Measurements from ENCODE around the gene HS6ST1.

Gene HS6ST1

DNA sequence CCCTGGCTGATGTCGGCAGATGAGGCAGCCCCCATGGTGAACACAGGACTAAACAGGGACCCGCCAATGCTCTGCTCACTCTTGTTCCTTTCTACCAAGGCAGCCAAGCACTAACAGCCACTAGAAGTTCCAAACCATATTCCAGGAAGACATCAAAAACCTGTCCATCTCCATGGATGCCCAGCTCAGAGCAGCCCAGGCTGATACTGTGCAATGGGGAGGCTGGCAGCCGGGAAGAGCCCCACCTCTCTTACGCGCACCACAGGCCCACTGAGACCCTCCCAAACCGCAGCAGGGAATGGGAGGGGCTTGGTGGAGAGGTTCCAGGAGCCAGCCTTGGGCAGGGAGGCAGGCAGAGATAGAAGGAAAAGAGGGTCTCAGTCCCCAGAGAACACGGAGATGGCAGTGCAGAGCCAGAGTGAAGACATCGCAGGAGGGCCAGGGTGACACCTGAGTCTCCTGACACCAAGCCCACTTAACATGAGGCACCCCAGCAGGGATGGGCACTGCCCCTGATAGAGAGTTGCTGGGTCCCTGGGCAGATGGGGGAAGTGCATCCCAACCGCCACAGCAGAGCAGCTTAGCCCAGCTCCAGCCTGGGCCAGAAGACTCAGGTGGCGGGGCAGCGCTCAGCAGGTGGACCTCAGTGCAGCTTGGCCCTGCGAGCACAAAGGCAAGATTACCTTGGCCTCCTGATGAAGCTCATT is 3.4 kb downstream of the HS6ST1 start:
- Mint-ChIP-seq H3K4me1 (ENCODE audit: low read depth in 2 of 2) (peaks cover 26 to 43% of the 10 kb centered on the region in 2 donors), H3K36me3 (ENCODE audit: insufficient read depth) (peaks cover 8% of the 10 kb centered on the region), H3K27me3 (peaks cover 0 to 1% of the 10 kb centered on the region in 2 donors), H3K9me3 (no peaks in the 10 kb centered on the region), H3K4me3 (peak overlapping the region; percentile 19 to 31), H3K27ac (no peak overlapping the region)
- DNase-seq (no peak), ATAC-seq (replicated peaks) (no peak)

DNA sequence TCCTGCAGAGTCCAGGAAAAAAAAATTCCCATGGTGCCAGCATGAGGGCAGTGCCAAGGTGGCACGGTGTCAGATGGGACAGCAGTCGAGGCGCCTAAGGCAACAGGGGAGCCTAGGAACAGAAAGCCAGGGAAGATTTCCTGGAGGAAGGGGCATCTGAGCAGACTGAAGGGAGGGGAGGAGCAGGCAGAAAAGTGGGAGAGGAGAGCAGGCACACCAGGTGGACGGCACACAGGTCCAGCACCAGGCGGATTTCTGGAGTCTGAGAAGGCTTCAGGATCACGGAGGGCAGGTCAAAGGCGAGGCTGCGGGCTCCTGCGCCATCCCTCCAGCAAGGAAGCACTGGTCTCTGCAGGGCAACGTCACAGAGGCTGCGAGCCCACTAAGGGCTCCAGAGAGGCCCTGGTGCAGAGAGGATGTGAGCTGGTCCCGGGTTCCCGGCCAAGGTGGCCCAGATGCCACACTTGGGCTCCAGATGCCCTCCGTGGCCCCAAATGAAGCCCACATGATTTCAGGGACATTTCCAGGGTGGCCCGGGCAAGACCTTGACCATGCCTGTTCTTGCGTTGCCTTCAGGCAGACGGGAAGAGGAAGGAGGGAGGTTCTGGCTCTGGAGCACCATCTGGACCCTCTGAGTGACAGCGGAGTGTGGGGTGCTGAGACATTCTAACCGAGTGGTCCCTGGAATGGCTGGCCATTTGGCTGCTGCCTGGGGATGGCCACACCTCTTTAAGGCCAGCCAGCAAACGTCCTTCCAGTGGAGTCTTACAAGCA is 4.1 kb downstream of the HS6ST1 start:
- Mint-ChIP-seq H3K36me3 (ENCODE audit: insufficient read depth) (peaks cover 9% of the 10 kb centered on the region), H3K9me3 (no peaks in the 10 kb centered on the region), H3K27ac (peak overlapping the region in 1 of 2 donors; percentile 35), H3K4me1 (ENCODE audit: low read depth in 2 of 2) (peaks cover 25 to 45% of the 10 kb centered on the region in 2 donors), H3K27me3 (no peaks in the 10 kb centered on the region), H3K4me3 (peak overlapping the region; percentile 9 to 36)
- DNase-seq (no peak), ATAC-seq (replicated peaks) (no peak)

DNA sequence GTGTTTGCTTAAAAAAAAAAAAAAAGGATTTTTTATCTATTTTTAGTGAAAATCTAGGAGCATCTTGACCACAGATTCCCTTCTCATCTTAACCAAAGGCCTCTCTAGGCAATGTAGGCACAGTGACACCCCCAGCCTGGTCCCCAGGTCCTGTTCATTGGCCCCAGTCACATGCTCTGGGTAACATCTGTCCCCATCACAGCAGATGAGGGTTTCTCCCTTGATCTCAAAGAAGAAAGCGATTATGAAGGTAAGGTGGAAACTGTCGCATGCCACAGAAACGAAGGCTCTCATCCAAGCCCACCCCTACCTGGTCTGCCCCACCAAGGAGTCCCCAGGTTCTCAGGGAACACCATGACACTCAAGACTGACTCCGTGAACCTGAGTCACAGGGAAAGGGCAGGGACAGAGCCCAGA is 4.7 kb downstream of the HS6ST1 start:
- Mint-ChIP-seq H3K36me3 (ENCODE audit: insufficient read depth) (peaks cover 10% of the 10 kb centered on the region), H3K4me1 (ENCODE audit: low read depth in 2 of 2) (peaks cover 25 to 46% of the 10 kb centered on the region in 2 donors), H3K9me3 (no peaks in the 10 kb centered on the region), H3K4me3 (peak overlapping the region; percentile 9 to 36), H3K27me3 (no peaks in the 10 kb centered on the region), H3K27ac (peak overlapping the region in 1 of 2 donors; percentile 35)
- ATAC-seq (replicated peaks) = no peak
- DNase-seq = no peak

DNA sequence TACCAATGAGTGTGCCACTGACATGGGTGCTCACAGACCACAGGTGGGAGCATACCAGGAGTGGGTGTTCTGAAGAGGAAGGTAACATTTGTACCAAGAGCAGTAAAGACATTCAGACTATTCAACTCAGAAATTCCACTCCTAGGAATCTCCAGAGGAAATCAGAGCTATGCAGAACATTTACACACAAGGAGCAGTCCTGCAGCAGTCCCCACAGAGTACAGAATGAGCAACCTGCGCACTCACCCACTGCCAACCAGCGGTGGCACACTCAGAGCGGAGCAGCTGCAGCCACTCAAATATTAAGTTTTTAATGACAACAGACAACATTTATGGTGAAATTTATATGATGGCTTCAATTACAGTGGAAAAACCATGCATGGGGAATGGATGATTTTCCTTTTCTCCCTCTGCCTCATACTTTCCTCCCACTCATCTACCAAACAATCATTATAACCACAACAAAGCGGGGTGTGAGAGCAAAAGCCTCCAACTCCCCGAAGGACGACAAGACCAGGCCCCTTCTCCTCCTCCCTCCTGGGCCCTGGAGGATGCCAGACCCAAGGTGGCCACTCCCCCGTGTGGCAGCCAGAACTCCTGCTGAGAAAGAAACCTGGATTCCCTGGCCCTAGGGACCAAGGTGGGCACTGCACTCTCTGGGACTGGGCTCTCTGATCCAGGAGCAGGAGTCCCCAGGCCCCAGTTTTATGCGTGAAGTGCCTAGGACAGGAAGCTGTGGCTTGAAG is 5.4 kb downstream of the HS6ST1 start:
- Mint-ChIP-seq H3K9me3 (no peaks in the 10 kb centered on the region), H3K4me1 (ENCODE audit: low read depth in 2 of 2) (peaks cover 25 to 46% of the 10 kb centered on the region in 2 donors), H3K27me3 (no peaks in the 10 kb centered on the region), H3K27ac (no peak overlapping the region), H3K4me3 (no peak overlapping the region), H3K36me3 (ENCODE audit: insufficient read depth) (peaks cover 10% of the 10 kb centered on the region)
- ATAC-seq (replicated peaks) = no peak
- no peak for DNase-seq

DNA sequence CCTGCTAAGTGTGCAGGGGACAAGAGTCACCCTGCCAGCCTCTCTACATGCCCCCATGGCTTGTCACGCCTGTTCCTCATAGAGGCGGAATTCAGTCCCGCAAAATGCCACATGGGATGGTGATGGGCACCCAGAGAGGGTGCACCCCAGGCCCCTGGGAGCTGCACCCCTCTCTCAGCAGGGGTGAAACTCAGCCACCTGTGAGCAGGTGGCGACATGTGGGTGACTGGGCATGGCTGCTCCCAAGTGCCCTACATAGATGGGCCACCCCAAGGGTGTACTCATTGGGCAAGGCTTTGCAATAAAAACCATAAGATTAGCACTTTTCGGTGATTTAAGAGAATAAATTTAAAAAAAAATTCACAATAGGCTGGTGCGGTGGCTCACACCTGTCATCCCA is 6.3 kb downstream of the HS6ST1 start:
- no peaks in the 10 kb centered on the region for H3K9me3 Mint-ChIP-seq
- H3K27me3 Mint-ChIP-seq = no peaks in the 10 kb centered on the region
- no peak overlapping the region for H3K4me3 Mint-ChIP-seq
- H3K27ac Mint-ChIP-seq = peak overlapping the region in 1 of 2 donors; percentile 26
- peaks cover 23 to 44% of the 10 kb centered on the region in 2 donors for H3K4me1 Mint-ChIP-seq (ENCODE audit: low read depth in 2 of 2)
- peaks cover 10% of the 10 kb centered on the region for H3K36me3 Mint-ChIP-seq (ENCODE audit: insufficient read depth)
- DNase-seq (no peak), ATAC-seq (replicated peaks) (no peak)

- DNase-seq (no peak), ATAC-seq (replicated peaks) (no peak)
- H3K4me3 Mint-ChIP-seq = no peak overlapping the region
- peaks cover 12% of the 10 kb centered on the region for H3K36me3 Mint-ChIP-seq (ENCODE audit: insufficient read depth)
- H3K27ac Mint-ChIP-seq = peak overlapping the region; percentile 26 to 64
- no peaks in the 10 kb centered on the region for H3K27me3 Mint-ChIP-seq
- H3K9me3 Mint-ChIP-seq = no peaks in the 10 kb centered on the region
- H3K4me1 Mint-ChIP-seq (ENCODE audit: low read depth in 2 of 2) = peaks cover 20 to 45% of the 10 kb centered on the region in 2 donors
These were observed 6.8 kb downstream of the HS6ST1 start for GRCh38 chr2:128311755-128312341.

- Mint-ChIP-seq H3K27me3 (no peaks in the 10 kb centered on the region), H3K4me3 (no peak overlapping the region), H3K4me1 (ENCODE audit: low read depth in 2 of 2) (peaks cover 15 to 41% of the 10 kb centered on the region in 2 donors), H3K9me3 (no peaks in the 10 kb centered on the region), H3K27ac (peak overlapping the region in 1 of 2 donors; percentile 64), H3K36me3 (ENCODE audit: insufficient read depth) (peaks cover 12% of the 10 kb centered on the region)
- no peak for DNase-seq
- ATAC-seq (replicated peaks) = no peak
These were observed 7.4 kb downstream of the HS6ST1 start for GRCh38 chr2:128311216-128311754.

- Mint-ChIP-seq H3K4me1 (ENCODE audit: low read depth in 2 of 2) (peaks cover 14 to 41% of the 10 kb centered on the region in 2 donors), H3K4me3 (no peak overlapping the region), H3K36me3 (ENCODE audit: insufficient read depth) (peaks cover 15% of the 10 kb centered on the region), H3K27ac (peak overlapping the region in 1 of 2 donors; percentile 64), H3K27me3 (no peaks in the 10 kb centered on the region), H3K9me3 (no peaks in the 10 kb centered on the region)
- DNase-seq (no peak), ATAC-seq (replicated peaks) (no peak)
These were observed 7.9 kb downstream of the HS6ST1 start for GRCh38 chr2:128310761-128311160.

- H3K27me3 Mint-ChIP-seq = no peaks in the 10 kb centered on the region
- H3K36me3 Mint-ChIP-seq (ENCODE audit: insufficient read depth) = peaks cover 15% of the 10 kb centered on the region
- no peak overlapping the region for H3K27ac Mint-ChIP-seq
- ATAC-seq (replicated peaks) = no peak
- peaks cover 9 to 39% of the 10 kb centered on the region in 2 donors for H3K4me1 Mint-ChIP-seq (ENCODE audit: low read depth in 2 of 2)
- no peak for DNase-seq
- no peaks in the 10 kb centered on the region for H3K9me3 Mint-ChIP-seq
- no peak overlapping the region for H3K4me3 Mint-ChIP-seq
These were observed 8.5 kb downstream of the HS6ST1 start for GRCh38 chr2:128310094-128310716.

DNA sequence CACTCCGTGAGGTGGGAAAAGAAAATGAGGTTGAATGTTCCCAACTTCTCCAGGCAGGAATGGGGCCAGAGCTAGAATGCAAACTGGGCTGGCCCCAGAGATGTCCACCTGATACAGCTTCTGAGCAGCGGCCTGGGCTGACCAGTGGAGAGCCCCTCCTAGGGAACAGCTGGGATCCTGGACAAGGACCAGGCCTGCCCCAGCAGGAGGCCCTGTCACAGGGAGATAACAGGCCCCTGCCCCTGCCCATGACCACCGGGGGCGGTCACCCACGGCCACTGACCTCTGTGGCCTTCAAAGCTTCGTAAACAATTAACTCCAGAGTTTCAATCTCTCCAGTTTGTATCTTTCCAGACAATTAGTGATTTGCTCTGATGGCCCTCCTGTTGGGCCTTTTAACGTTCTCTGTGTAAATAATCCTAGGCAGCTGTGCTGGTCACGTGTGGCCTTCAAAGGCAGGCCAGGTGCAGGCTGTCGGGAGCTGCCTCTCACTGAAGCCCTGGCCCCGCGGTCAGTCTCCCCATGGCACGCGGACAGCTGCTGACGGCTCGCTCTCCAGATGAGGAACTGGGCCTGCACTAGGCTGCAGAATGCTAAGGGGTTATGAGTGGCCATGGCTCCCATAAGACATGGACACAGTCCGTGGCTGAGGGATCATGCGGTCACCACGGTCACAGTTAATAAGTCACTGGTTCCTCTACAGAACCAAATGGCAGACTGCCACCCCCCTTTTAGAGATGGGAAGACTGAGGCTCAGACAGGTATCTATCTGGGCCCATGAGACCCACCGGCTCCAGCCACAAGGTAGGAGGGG is 9.2 kb downstream of the HS6ST1 start:
- no peaks in the 10 kb centered on the region for H3K9me3 Mint-ChIP-seq
- peaks cover 7 to 32% of the 10 kb centered on the region in 2 donors for H3K4me1 Mint-ChIP-seq (ENCODE audit: low read depth in 2 of 2)
- no peaks in the 10 kb centered on the region for H3K27me3 Mint-ChIP-seq
- no peak overlapping the region for H3K4me3 Mint-ChIP-seq
- ATAC-seq (replicated peaks) = no peak
- no peak for DNase-seq
- H3K36me3 Mint-ChIP-seq (ENCODE audit: insufficient read depth) = peaks cover 11% of the 10 kb centered on the region
- no peak overlapping the region for H3K27ac Mint-ChIP-seq

DNA sequence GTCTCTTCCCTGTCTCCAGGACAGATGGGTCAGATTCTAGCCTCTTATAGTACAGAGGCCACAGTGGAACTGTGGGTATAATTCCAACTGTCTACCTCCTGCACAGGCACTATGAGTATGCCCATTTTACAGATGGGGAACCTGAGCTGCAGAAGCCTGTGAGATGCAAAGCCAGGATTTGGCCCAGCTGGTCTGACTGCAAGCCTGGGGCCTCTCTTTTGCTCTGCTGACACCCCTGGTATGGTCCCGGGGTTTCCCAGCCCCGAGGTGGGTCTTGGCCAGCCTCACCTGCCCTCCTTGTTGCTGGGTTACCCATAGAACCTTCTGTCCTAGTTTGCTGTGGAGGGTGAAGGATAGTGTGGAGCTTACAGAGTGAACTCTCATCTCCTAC is 9.8 kb downstream of the HS6ST1 start:
- Mint-ChIP-seq H3K9me3 (no peaks in the 10 kb centered on the region), H3K36me3 (ENCODE audit: insufficient read depth) (peaks cover 11% of the 10 kb centered on the region), H3K27ac (no peak overlapping the region), H3K27me3 (no peaks in the 10 kb centered on the region), H3K4me3 (no peak overlapping the region), H3K4me1 (ENCODE audit: low read depth in 2 of 2) (peaks cover 7 to 28% of the 10 kb centered on the region in 2 donors)
- no peak for DNase-seq
- ATAC-seq (replicated peaks) = no peak

DNA sequence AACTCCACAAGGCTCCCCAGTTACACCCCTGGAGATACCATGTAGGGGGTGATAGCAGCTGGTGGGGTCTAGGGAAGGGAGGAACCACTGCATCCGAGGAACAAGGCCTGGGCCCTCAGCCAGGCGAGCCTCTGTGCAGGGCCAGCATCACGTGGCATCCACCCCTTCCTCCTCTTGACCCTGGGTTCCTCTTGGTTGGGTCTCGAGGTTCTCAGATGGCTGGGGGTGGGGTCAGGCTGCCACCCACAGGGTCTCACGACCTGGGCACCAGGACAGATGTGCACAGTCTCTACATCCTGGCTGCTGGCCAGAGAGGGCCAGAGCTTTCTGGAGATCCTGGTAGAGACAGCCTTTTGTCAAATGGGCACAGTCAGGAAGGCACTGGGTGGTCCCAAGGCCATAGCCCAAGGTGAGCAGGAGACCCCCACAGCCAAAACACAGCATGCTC is 10.4 kb downstream of the HS6ST1 start:
- no peak for ATAC-seq (replicated peaks)
- Mint-ChIP-seq H3K36me3 (ENCODE audit: insufficient read depth) (peaks cover 11% of the 10 kb centered on the region), H3K4me1 (ENCODE audit: low read depth in 2 of 2) (peaks cover 7 to 25% of the 10 kb centered on the region in 2 donors), H3K4me3 (no peak overlapping the region), H3K9me3 (no peaks in the 10 kb centered on the region), H3K27ac (no peak overlapping the region), H3K27me3 (no peaks in the 10 kb centered on the region)
- no peak for DNase-seq
